H1 (cell line): ENCODE results near the gene TMEM266. TPM values are rescaled to one million over a fixed set of nuclear protein-coding genes. Genes with fewer than 3 reads are reported as not detected.

Experiments
- CTCF ChIA-PET: fragments of 300-600 bp; sonication (Branson Sonifier 250); formaldehyde crosslinking; loops from one replicate; lab custom pipeline; 2021; ENCODE audit not compliant: partially characterized antibody; lab: Charles Lee
- POLR2A ChIA-PET: fragments of 300-600 bp; sonication (Branson Sonifier 250); formaldehyde crosslinking; loops from one replicate; lab custom pipeline; 2021; ENCODE audit warnings: inconsistent platforms; ENCODE audit not compliant: partially characterized antibody; lab: Charles Lee
- DNase-seq, 2 experiments: peaks; one replicate each; pipeline versions ENCODE4 v3.0.0 to v3.0.0-alpha.2; 2010 to 2022; ENCODE audit warnings: low spot score in 2 of 2, low read depth in 1 of 2, mixed read lengths in 1 of 2
- FAIRE-seq: peaks from 2 replicates; lab custom pipeline; 2011; peaks lifted over from hg19 to GRCh38; lab: Jason Lieb, UNC
- H2AFZ ChIP-seq: 2 replicates; pipeline ENCODE4 v1.8.1; 2012; ENCODE audit warnings: low read length, inconsistent platforms
- H2AK5ac ChIP-seq: 2 replicates; pipeline ENCODE4 v1.6.1; 2013; ENCODE audit warnings: low read depth, low read length
- H2BK120ac ChIP-seq: replicated peaks from 2 replicates; pipeline ENCODE3; 2013; ENCODE audit warnings: low read depth, low read length, inconsistent platforms
- H2BK12ac ChIP-seq: 2 replicates; pipeline ENCODE4 v1.6.1; 2013; ENCODE audit warnings: low read depth, low read length
- H2BK15ac ChIP-seq: 2 replicates; pipeline ENCODE4 v1.6.1; 2013; ENCODE audit warnings: low read length
- H2BK20ac ChIP-seq: 2 replicates; pipeline ENCODE4 v1.6.1; 2013; ENCODE audit warnings: low read length
- H2BK5ac ChIP-seq: 2 replicates; pipeline ENCODE4 v1.6.1; 2013; ENCODE audit warnings: low read depth, low read length
- H3K14ac ChIP-seq: 2 replicates; pipeline ENCODE4 v1.6.1; 2013; ENCODE audit warnings: inconsistent platforms; ENCODE audit not compliant: insufficient read length
- H3K18ac ChIP-seq: 2 replicates; pipeline ENCODE4 v1.6.1; 2013; ENCODE audit warnings: low read length; ENCODE audit errors: extremely low read depth
- H3K23ac ChIP-seq: 2 replicates; pipeline ENCODE4 v1.6.1; 2013; ENCODE audit warnings: inconsistent platforms; ENCODE audit not compliant: insufficient read length
- H3K23me2 ChIP-seq: 2 replicates; pipeline ENCODE4 v1.6.1; 2013; ENCODE audit warnings: low read depth, low read length
- H3K27ac ChIP-seq: 2 replicates; pipeline ENCODE4 v1.6.1; 2011; ENCODE audit warnings: low read depth, low read length, inconsistent platforms
- H3K27me3 ChIP-seq, 4 experiments: replicated peaks in 1 of 4; 1 replicate in 1 of 4; 2 replicates in 3 of 4; pipeline versions ENCODE4 v1.6.1 to v1.8.1; 2011 to 2013; ENCODE audit warnings: low read length in 3 of 4, mild to moderate bottlenecking in 3 of 4, inconsistent platforms in 2 of 4, mixed read lengths in 2 of 4, moderate library complexity in 1 of 4; ENCODE audit not compliant: control insufficient read depth in 3 of 4, insufficient read depth in 3 of 4; ENCODE audit errors: extremely low read depth in 1 of 4
- H3K36me3 ChIP-seq, 4 experiments: 2 replicates each; pipeline versions ENCODE4 v1.6.1 to v1.8.1; 2011 to 2013; ENCODE audit warnings: mild to moderate bottlenecking in 4 of 4, low read length in 3 of 4, moderate library complexity in 2 of 4, control low read depth in 1 of 4, inconsistent platforms in 1 of 4; ENCODE audit not compliant: insufficient read depth in 4 of 4, control insufficient read depth in 2 of 4
- H3K4ac ChIP-seq: replicated peaks from 2 replicates; pipeline ENCODE3; 2013; ENCODE audit warnings: low read length, low read depth, mixed read lengths, inconsistent platforms; ENCODE audit not compliant: insufficient read length
- H3K4me1 ChIP-seq, 4 experiments: replicated peaks in 1 of 4; 1 replicate in 1 of 4; 2 replicates in 3 of 4; pipeline versions ENCODE4 v1.6.1 to v1.8.1; 2011 to 2013; ENCODE audit warnings: low read length in 3 of 4, inconsistent platforms in 2 of 4, mixed read lengths in 1 of 4; ENCODE audit not compliant: insufficient read depth in 4 of 4, control insufficient read depth in 3 of 4
- H3K4me2 ChIP-seq, 2 experiments: 2 replicates each; pipeline versions ENCODE4 v1.6.1 to v1.8.1; 2011 to 2013; ENCODE audit warnings: low read depth in 2 of 2, low read length in 2 of 2, control low read depth in 1 of 2, inconsistent platforms in 1 of 2, mild to moderate bottlenecking in 1 of 2; ENCODE audit not compliant: insufficient read depth in 1 of 2
- H3K4me3 ChIP-seq, 4 experiments: fragments of 200-600, 300-600 bp in 1 of 4; sonication (generic), shearing (Covaris generic), sonication (Bioruptor Twin) in 1 of 4; 2 replicates each; pipeline versions ENCODE4 v1.5.1 to v1.8.1; 2011 to 2016; ENCODE audit warnings: low read length in 4 of 4, low read depth in 3 of 4, control low read depth in 2 of 4, inconsistent platforms in 2 of 4, mild to moderate bottlenecking in 2 of 4, mixed read lengths in 1 of 4, moderate library complexity in 1 of 4; ENCODE audit not compliant: insufficient read depth in 2 of 4; ENCODE audit errors: extremely low read depth in 1 of 4
- H3K56ac ChIP-seq: replicated peaks from 2 replicates; pipeline ENCODE3; 2013; ENCODE audit warnings: low read depth, mild to moderate bottlenecking, mixed read lengths, low read length, inconsistent platforms; ENCODE audit not compliant: insufficient read length
- H3K79me1 ChIP-seq: 2 replicates; pipeline ENCODE4 v1.6.1; 2013; ENCODE audit warnings: low read depth, low read length, control low read depth
- H3K79me2 ChIP-seq, 2 experiments: 2 replicates each; pipeline versions ENCODE4 v1.6.1 to v1.8.1; 2012 to 2013; ENCODE audit warnings: low read length in 2 of 2, mild to moderate bottlenecking in 2 of 2, inconsistent platforms in 1 of 2; ENCODE audit not compliant: insufficient read depth in 2 of 2, control insufficient read depth in 1 of 2
- H3K9ac ChIP-seq, 4 experiments: replicated peaks in 1 of 4; 1 replicate in 1 of 4; 2 replicates in 3 of 4; pipeline versions ENCODE4 v1.6.1 to v1.8.1; 2011 to 2013; ENCODE audit warnings: low read depth in 3 of 4, low read length in 3 of 4, control low read depth in 2 of 4, mild to moderate bottlenecking in 2 of 4, moderate library complexity in 2 of 4, inconsistent platforms in 1 of 4; ENCODE audit errors: extremely low read depth in 1 of 4
- H3K9me3 ChIP-seq, 2 experiments: 2 replicates each; pipeline versions ENCODE4 v1.6.1 to v1.8.1; 2012 to 2013; ENCODE audit warnings: mild to moderate bottlenecking in 2 of 2, moderate library complexity in 2 of 2, control low read depth in 1 of 2, inconsistent platforms in 1 of 2, low read depth in 1 of 2, low read length in 1 of 2, mixed read lengths in 1 of 2; ENCODE audit not compliant: insufficient read depth in 2 of 2
- H4K20me1 ChIP-seq, 2 experiments: replicated peaks in 1 of 2; 2 replicates each; pipeline versions ENCODE3 to v1.8.1; 2011 to 2013; ENCODE audit warnings: inconsistent platforms in 2 of 2, low read length in 2 of 2, mild to moderate bottlenecking in 1 of 2; ENCODE audit not compliant: insufficient read depth in 2 of 2, control insufficient read depth in 1 of 2
- H4K5ac ChIP-seq: 2 replicates; pipeline ENCODE4 v1.6.1; 2013; ENCODE audit warnings: low read length, low read depth, mixed read lengths, inconsistent platforms; ENCODE audit not compliant: insufficient read length
- H4K8ac ChIP-seq: 2 replicates; pipeline ENCODE4 v1.8.0; 2013; ENCODE audit warnings: mild to moderate bottlenecking, moderate library complexity, low read length, inconsistent platforms; ENCODE audit not compliant: insufficient read depth; ENCODE audit errors: extremely low read depth
- H4K91ac ChIP-seq: replicated peaks from 2 replicates; pipeline ENCODE3; 2013; ENCODE audit warnings: low read length, mixed read lengths, inconsistent platforms; ENCODE audit not compliant: insufficient read length
- BACH1 ChIP-seq: IDR thresholded peaks from 2 replicates; pipeline ENCODE4 v1.6.1; 2012; ENCODE audit warnings: low read length, improper control_type of control experiment
- E2F6 ChIP-seq: IDR thresholded peaks from 2 replicates; pipeline ENCODE4 v1.6.1; 2012; ENCODE audit warnings: inconsistent platforms
- GTF2F1 ChIP-seq: IDR thresholded peaks from 2 replicates; pipeline ENCODE4 v1.6.1; 2012; ENCODE audit warnings: low read depth, low read length, improper control_type of control experiment, borderline replicate concordance
- TEAD4 ChIP-seq: IDR thresholded peaks from 2 replicates; pipeline ENCODE4 v1.6.1; 2012; ENCODE audit warnings: low read depth, low read length, inconsistent platforms, mixed read lengths
- WGBS, 2 experiments: shearing (Covaris generic) in 1 of 2; methylation state at CpG; one replicate each; pipeline versions ENCODE4 v1.1.6 to v1.1.7; 2013 to 2015; ENCODE audit warnings: low lambda C conversion rate in 2 of 2, mixed read lengths in 2 of 2, inconsistent platforms in 1 of 2, low coverage in 1 of 2, missing lambda C conversion rate in 1 of 2; ENCODE audit not compliant: insufficient replicate concordance in 2 of 2, insufficient coverage in 1 of 2, insufficient read length in 1 of 2; ENCODE audit errors: extremely low coverage in 1 of 2, missing lambda C conversion rate in 1 of 2; 5-methylcytosine and 5-hydroxymethylcytosine counted together
- polyA plus RNA-seq, 7 experiments: library from polyadenylated mRNA; depleted of rRNA in 3 of 7; stranded (reverse) in 5 of 7; unstranded in 2 of 7; fragments of >200 nt in 5 of 7; fragments of 200-250 nt in 2 of 7; gene quantifications; 1 replicate in 5 of 7; 2 replicates in 1 of 7; 4 replicates in 1 of 7; pipeline versions ENCODE4 v1.2.1 to v1.2.3, GENCODE V29; 2011 to 2013; ENCODE audit warnings: missing spikeins in 2 of 7, mixed read lengths in 2 of 7
- total RNA-seq: library from RNA; stranded (reverse); fragmentation: NEBNext Ultra II Directional; extraction: Animal tissue kit (Norgen Biotek cat#: 25700); gene quantifications from 2 replicates; pipeline ENCODE4 v1.2.1, GENCODE V29; 2021

TMEM266 gene
- total and polyA plus RNA-seq, 2 of the 8 experiments (the other 6 are each of a cell fraction or from before 2014, with no cell fraction given): 2.6 TPM

- Histone ChIP-seq H4K5ac (no peak overlapping the region), H4K8ac (0 out of 2 replicates have a peak overlapping the region, but pooled peaks have one; percentile 17), H2BK20ac (no peak overlapping the region), H3K56ac (no peak overlapping the region), H3K4ac (no peak overlapping the region), H3K4me2 (no peak overlapping the region), H2BK15ac (no peak overlapping the region), H2AFZ (no peak overlapping the region), H2BK12ac (no peak overlapping the region), H3K9me3 (no peaks in the 10 kb centered on the region), H3K27me3 (no peaks in the 10 kb centered on the region; a peak in 1 of 7 replicates), H3K4me1 (peaks cover 0 to 12% (median 5%) of the 10 kb centered on the region in 4 experiments; a peak in 4 of 7 replicates), H3K27ac (no peak overlapping the region), H3K79me2 (no peaks in the 10 kb centered on the region), H3K36me3 (no peaks in the 10 kb centered on the region), H3K9ac (no peak overlapping the region), H3K23me2 (no peaks in the 10 kb centered on the region), H4K20me1 (no peaks in the 10 kb centered on the region), H2BK5ac (no peak overlapping the region), H2AK5ac (no peak overlapping the region), H3K23ac (no peak overlapping the region), H3K14ac (no peak overlapping the region), H3K4me3 (no peak overlapping the region), H4K91ac (no peak overlapping the region), H3K79me1 (no peaks in the 10 kb centered on the region), H3K18ac (no peak overlapping the region), H2BK120ac (no peak overlapping the region)
- CTCF ChIA-PET: interaction anchor here (0.6 to 1.2 kb wide), 6 partner anchors 14 to 457 kb away, joined by 3 to 4 read pairs (median 3); no protein-coding TSS in a partner anchor
- FAIRE-seq (no peak), DNase-seq (no peak)
- 93% methylated on average over 20 of the region's 23 CpGs; no CpG with 5 or more reads in 1 of the 2 experiments for WGBS, 2 experiments
- POLR2A ChIA-PET: no interaction called here
- no peak for TF ChIP-seq TEAD4
- no peak for TF ChIP-seq GTF2F1
- TF ChIP-seq E2F6: no peak
- no peak for TF ChIP-seq BACH1
These were observed 143.7 kb downstream of the TMEM266 start for GRCh38 chr15:76203346-76204108.
